PC-9 (cell line): ENCODE measurements around the gene CAMKV.

ENCODE experiments used
- CTCF ChIP-seq: fragments of 200-600 bp; sonication (generic); conservative IDR thresholded peaks from 2 replicates; pipeline ENCODE4 v1.6.1; 2017; ENCODE audit warnings: mixed run types, antibody characterized with exemption, mild to moderate bottlenecking, moderate library complexity
- EZH2 ChIP-seq: fragments of 200-600 bp; sonication (generic); IDR thresholded peaks from 2 replicates; pipeline ENCODE4 v1.8.0; 2017; ENCODE audit warnings: antibody characterized with exemption, low read depth

- TF ChIP-seq CTCF (no peak), EZH2 (no peak)
Observed at GRCh38 chr3:49911124-49911420, 41.4 kb upstream of the CAMKV start.
